Brain microvascular endothelial cell (primary cell): Measurements from ENCODE around the gene FAM32A.

Experiments used
- DNase-seq: peaks from one replicate; pipeline ENCODE4 v3.0.0-alpha.2; 2020
- H3K27ac ChIP-seq: fragments of 250-450 bp; sonication (Bioruptor Pico); 2 replicates; pipeline ENCODE4 v1.5.1; 2020; ENCODE audit warnings: mild to moderate bottlenecking, moderate library complexity
- H3K27me3 ChIP-seq: fragments of 250-450 bp; sonication (Bioruptor Pico); replicated peaks from 2 replicates; pipeline ENCODE4 v1.5.1; 2020; ENCODE audit warnings: mild to moderate bottlenecking
- H3K36me3 ChIP-seq: fragments of 250-450 bp; sonication (Bioruptor Pico); replicated peaks from 2 replicates; pipeline ENCODE4 v1.5.1; 2020; ENCODE audit warnings: mild to moderate bottlenecking
- H3K4me3 ChIP-seq: 2 replicates; pipeline ENCODE4 v1.5.1; 2011; ENCODE audit warnings: low read depth, mild to moderate bottlenecking, control low read depth, low read length, moderate library complexity
- in situ Hi-C: cut with HindIII; loops from 2 replicates; pipeline ENCODE4 v1.10.0; 2017; ENCODE audit warnings: low sequenced_read_pairs, low pct_ligation_motif_present
- TF ChIP-seq, protein P1 (sequence below): IDR thresholded peaks from 2 replicates; pipeline ENCODE4 v1.5.1; 2011; ENCODE audit warnings: low read depth, mild to moderate bottlenecking, moderate library complexity, low read length, control low read depth, inconsistent platforms; ENCODE audit errors: missing control alignments

FAM32A gene

DNA sequence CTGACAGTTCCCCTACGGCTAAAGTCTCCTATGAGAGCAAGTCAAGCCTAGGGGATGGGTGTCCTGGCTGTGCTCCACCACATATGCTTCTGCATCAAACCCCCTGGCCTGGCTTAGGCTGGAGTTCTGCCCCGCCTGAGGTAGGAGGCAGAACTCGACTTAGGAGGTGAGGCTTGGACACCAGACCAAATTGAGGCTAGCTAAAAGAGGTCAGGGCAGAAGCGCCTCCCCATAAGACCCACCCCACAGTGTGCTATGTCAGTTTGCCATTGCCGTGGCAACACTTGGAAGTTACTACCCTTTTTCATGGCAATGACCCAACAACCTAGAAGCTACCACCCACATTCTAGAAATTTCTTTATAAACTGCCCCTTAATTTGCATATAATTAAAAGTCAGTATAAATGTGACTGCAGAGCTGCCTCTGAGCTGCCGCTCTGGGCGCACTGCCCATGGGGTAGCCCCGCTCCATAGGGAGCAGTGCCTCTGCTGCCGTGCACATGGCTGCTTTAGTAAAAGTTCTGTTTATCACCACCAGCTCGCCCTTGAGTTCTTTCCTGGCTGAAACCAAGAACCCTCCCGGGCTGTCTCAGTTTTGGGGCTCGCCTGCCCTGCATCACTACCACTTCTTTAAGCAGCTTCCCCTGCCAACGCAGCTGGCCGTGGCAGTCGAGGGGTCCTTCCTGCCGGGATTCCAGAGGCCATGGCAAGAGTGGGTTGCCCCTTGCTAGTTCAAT lies 32.7 kb downstream of the FAM32A start:
- Histone ChIP-seq H3K36me3 (peaks cover 45% of the 10 kb centered on the region), H3K27ac (no peak overlapping the region), H3K27me3 (no peaks in the 10 kb centered on the region), H3K4me3 (no peak overlapping the region)
- TF ChIP-seq, protein P1, sequence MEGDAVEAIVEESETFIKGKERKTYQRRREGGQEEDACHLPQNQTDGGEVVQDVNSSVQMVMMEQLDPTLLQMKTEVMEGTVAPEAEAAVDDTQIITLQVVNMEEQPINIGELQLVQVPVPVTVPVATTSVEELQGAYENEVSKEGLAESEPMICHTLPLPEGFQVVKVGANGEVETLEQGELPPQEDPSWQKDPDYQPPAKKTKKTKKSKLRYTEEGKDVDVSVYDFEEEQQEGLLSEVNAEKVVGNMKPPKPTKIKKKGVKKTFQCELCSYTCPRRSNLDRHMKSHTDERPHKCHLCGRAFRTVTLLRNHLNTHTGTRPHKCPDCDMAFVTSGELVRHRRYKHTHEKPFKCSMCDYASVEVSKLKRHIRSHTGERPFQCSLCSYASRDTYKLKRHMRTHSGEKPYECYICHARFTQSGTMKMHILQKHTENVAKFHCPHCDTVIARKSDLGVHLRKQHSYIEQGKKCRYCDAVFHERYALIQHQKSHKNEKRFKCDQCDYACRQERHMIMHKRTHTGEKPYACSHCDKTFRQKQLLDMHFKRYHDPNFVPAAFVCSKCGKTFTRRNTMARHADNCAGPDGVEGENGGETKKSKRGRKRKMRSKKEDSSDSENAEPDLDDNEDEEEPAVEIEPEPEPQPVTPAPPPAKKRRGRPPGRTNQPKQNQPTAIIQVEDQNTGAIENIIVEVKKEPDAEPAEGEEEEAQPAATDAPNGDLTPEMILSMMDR, result no peak
- no peak for DNase-seq
- in situ Hi-C loops, result no loop called here

DNA sequence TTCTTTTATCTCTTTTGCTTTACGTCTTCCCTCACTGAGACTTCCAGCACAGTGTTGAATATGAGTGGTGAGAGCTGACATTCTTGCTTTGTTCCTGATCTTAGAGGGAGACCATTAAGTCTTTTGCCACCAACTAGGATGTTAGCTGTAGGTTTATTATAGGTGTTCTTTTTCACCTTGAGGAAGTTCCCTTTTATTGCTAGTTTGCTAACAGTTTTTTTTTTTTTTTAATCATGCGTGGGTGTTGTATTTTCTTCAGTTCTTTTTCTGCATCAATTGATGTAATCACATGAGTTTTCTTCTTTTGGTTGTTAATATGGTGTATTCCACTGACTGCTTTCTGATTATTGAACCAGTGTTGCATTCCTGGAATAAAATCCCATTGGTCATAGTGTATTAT lies 33.6 kb downstream of the FAM32A start:
- Histone ChIP-seq H3K36me3 (peaks cover 48% of the 10 kb centered on the region), H3K27ac (no peak overlapping the region), H3K4me3 (no peak overlapping the region), H3K27me3 (no peaks in the 10 kb centered on the region)
- in situ Hi-C loops, result no loop called here
- no peak for DNase-seq
- TF ChIP-seq, protein P1, result no peak

DNA sequence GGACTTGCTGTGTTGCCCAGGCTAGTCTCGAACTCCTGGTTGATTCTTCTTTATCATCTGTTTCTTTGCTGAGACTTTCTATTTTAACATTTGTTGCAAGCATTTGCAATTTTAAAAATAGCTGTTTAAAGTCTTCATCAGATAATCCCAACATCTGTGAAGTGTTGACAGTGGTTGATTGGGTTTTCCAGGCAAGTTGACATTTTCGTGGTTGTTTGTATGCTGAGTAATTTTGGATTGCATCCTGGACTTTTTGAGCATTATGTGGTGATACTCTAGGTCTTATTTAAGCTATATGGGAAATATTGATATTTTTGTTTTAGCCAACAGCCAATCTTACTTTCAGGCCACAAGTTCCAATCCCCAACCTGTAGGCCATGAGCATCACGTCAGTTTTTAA lies 37.6 kb downstream of the FAM32A start:
- TF ChIP-seq, protein P1, result no peak
- no peak overlapping the region for H3K4me3 ChIP-seq
- in situ Hi-C loops, result no loop called here
- no peaks in the 10 kb centered on the region for H3K27me3 ChIP-seq
- peaks cover 63% of the 10 kb centered on the region for H3K36me3 ChIP-seq
- no peak for DNase-seq
- no peak overlapping the region for H3K27ac ChIP-seq

DNA sequence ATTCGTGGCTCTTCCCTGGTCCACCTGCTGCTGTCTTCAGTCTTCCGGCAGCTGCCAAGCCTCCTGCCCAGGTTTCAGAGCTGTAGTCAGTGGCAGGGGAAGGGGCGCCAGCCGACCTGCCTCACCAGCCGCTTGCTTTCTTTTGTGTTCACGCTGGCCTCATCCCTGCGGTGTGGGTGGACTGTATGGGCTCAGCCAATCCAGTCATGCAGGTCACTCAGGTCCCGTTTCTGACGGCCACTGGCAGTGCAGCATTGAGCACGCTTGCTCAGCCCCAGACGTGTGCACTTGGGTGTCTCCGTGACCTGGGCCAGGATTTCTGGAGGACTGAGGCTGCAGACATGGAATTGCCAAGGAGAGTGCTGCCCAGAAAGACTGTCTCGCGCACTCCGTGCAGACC lies 38.5 kb downstream of the FAM32A start:
- no peak for DNase-seq
- TF ChIP-seq, protein P1, result no peak
- peaks cover 61% of the 10 kb centered on the region for H3K36me3 ChIP-seq
- no peak overlapping the region for H3K4me3 ChIP-seq
- H3K27me3 ChIP-seq, result no peaks in the 10 kb centered on the region
- in situ Hi-C loops, result no loop called here
- no peak overlapping the region for H3K27ac ChIP-seq

DNA sequence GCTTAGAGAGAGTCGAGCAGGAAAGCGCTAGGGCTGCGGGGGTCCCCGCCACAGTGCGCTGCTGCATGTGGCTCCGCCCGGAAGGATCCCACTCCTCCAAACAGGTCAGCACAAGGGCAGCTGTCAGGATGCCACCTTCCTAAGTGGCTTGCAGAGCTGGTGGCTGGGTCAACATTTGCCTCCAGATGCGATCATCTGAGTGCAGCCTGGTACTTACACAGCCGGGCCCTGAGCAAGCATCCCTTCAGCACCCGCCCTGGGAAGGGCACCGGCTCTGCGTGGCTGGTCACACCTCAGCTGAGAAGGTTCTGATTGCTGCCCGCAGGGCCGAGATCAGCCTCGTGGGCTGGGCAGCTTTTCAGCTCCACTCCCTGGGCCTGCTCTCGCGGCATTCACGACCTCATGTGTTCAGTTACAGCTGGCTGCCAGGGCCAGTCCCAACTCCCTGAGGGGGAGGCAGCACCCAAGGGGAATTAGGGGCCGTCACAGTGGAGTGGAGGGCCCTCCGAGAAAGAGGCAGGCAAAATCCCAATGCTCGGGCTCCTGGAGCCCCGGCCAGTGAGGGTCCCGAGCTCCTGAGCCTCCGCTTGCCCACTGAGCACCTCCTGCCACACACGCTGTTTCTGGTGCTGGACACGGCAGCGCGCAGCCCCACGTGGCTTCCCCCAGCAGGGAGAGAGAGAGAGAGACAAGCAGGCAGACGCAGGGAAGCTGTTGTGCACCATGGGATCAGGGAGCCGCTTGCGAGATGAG lies 39.3 kb downstream of the FAM32A start:
- in situ Hi-C loops, result loop anchor here (25.0 kb wide), 1 partner anchor 138 kb away; no protein-coding TSS in a partner anchor
- no peak for DNase-seq
- no peak overlapping the region for H3K4me3 ChIP-seq
- TF ChIP-seq, protein P1, result no peak
- H3K27ac ChIP-seq, result no peak overlapping the region
- no peaks in the 10 kb centered on the region for H3K27me3 ChIP-seq
- peaks cover 67% of the 10 kb centered on the region for H3K36me3 ChIP-seq
